RWPE1 (cell line): Measurements from ENCODE around the gene RFT1.

Experiments used
- CTCF ChIA-PET: fragments of 350-600 bp; sonication (Branson Sonifier 250); formaldehyde crosslinking; extraction: SDS; loops from one replicate; lab custom pipeline; 2021; lab: Yijun Ruan, JAX
- POLR2A ChIA-PET: fragments of 400-600 bp; formaldehyde crosslinking; extraction: SDS; loops from one replicate; lab custom pipeline; 2020; ENCODE audit warnings: antibody characterized with exemption; ENCODE audit not compliant: low non-redundant PET; lab: Yijun Ruan, JAX
- DNase-seq: peaks from one replicate; pipeline ENCODE4 v3.0.0; 2012; ENCODE audit warnings: low spot score
- H3K27ac ChIP-seq: fragments of 450-650 bp; 2 replicates; pipeline ENCODE4 v1.5.1; 2017
- TF ChIP-seq, protein P1 (sequence below): fragments of 450-650 bp; conservative IDR thresholded peaks from 2 replicates; pipeline ENCODE4 v1.5.1; 2017; ENCODE audit warnings: low read depth, mild to moderate bottlenecking

RFT1 gene

GRCh38 chr3:53149699-53150098, 19.5 kb upstream of the RFT1 start:
- CTCF ChIA-PET, result no interaction called here
- POLR2A ChIA-PET, result no interaction called here
- TF ChIP-seq, protein P1, sequence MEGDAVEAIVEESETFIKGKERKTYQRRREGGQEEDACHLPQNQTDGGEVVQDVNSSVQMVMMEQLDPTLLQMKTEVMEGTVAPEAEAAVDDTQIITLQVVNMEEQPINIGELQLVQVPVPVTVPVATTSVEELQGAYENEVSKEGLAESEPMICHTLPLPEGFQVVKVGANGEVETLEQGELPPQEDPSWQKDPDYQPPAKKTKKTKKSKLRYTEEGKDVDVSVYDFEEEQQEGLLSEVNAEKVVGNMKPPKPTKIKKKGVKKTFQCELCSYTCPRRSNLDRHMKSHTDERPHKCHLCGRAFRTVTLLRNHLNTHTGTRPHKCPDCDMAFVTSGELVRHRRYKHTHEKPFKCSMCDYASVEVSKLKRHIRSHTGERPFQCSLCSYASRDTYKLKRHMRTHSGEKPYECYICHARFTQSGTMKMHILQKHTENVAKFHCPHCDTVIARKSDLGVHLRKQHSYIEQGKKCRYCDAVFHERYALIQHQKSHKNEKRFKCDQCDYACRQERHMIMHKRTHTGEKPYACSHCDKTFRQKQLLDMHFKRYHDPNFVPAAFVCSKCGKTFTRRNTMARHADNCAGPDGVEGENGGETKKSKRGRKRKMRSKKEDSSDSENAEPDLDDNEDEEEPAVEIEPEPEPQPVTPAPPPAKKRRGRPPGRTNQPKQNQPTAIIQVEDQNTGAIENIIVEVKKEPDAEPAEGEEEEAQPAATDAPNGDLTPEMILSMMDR, result no peak
- peak overlapping the region; percentile 72 for H3K27ac ChIP-seq
- DNase-seq, result no peak

GRCh38 chr3:53149006-53149690, 18.9 kb upstream of the RFT1 start:
- peak overlapping the region; percentile 72; the same call in 1 of the 2 replicates for H3K27ac ChIP-seq
- CTCF ChIA-PET, result no interaction called here
- no peak for DNase-seq
- TF ChIP-seq, protein P1, result no peak
- POLR2A ChIA-PET, result no interaction called here

GRCh38 chr3:53147903-53148400, 17.7 kb upstream of the RFT1 start:
- ChIA-PET POLR2A (interaction anchor here (0.6 to 0.7 kb wide), 2 partner anchors 15 to 690 kb away, joined by 4 read pairs; no protein-coding TSS in a partner anchor), CTCF (no interaction called here)
- peak overlapping the region; percentile 36; the same call in 1 of the 2 replicates for H3K27ac ChIP-seq
- DNase-seq, result no peak
- TF ChIP-seq, protein P1, result no peak

DNA sequence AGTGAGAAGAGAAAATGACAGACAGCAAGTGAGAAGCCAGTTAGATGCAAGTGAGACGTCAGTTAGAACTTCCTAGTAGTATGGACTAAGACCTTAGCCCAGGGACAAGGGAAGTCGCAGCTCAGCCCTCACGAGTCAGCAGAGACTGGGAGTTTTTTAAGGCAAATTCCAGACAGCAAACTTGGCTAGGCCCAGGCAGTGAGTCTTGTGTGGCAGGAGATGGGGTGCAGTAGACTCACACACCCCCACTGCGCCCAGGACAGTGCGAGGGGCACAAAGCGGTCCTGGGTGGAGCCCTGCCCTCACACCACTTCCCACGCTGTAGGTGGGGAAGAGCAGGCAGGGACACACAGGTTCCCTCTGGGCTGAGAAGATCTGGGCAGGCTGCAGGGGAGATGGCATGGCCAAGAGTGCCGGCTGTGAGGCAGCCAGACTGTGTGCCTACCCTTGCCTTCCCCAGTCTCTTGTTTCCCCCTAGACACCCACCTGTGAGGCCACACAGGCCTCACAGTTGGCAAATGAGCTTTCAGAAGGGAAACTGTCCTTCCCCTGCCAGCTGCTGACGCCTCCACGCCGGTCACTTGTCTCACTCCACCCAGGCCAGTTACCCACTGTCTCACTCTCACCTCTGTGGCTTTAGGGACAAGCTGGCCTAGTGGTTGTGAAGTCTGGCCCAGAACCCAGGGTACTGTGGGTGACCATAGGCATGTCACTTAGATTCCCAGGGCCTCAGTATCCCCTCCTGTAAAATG, 17.1 kb upstream of the RFT1 start:
- POLR2A ChIA-PET, result interaction anchor here (0.6 kb wide), 1 partner anchor 689 kb away, joined by 4 read pairs; no protein-coding TSS in a partner anchor
- no peak overlapping the region for H3K27ac ChIP-seq
- TF ChIP-seq, protein P1, result no peak
- CTCF ChIA-PET, result interaction anchor here (0.7 to 0.8 kb wide), 2 partner anchors 13 to 96 kb away, joined by 3 to 4 read pairs; no protein-coding TSS in a partner anchor
- DNase-seq, result no peak

- no peak overlapping the region for H3K27ac ChIP-seq
- POLR2A ChIA-PET, result no interaction called here
- DNase-seq, result no peak
- CTCF ChIA-PET, result interaction anchor here (0.8 kb wide), 1 partner anchor 12 kb away, joined by 4 read pairs; no protein-coding TSS in a partner anchor
- TF ChIP-seq, protein P1, result no peak
Measured at GRCh38 chr3:53146319-53146891, 16.2 kb upstream of the RFT1 start.

- TF ChIP-seq, protein P1, result no peak
- no peak overlapping the region for H3K27ac ChIP-seq
- POLR2A ChIA-PET, result no interaction called here
- CTCF ChIA-PET, result interaction anchor here (0.5 kb wide), 1 partner anchor 472 kb away, joined by 8 read pairs; no protein-coding TSS in a partner anchor
- DNase-seq, result no peak
Measured at GRCh38 chr3:53145713-53146080, 15.5 kb upstream of the RFT1 start.
